HepG2 (cell line): ENCODE results near the gene PIMREG. TPM values are rescaled to one million over a fixed set of nuclear protein-coding genes. Genes with fewer than 3 reads are reported as not detected.

Experiments
- CAMTA2 ChIP-seq: sonication (generic); formaldehyde crosslinking; IDR thresholded peaks from 2 replicates; pipeline ENCODE4 v1.4.0; 2020; ENCODE audit warnings: mild to moderate bottlenecking, missing genetic modification reagents, borderline replicate concordance
- IKZF1 ChIP-seq: fragments of 450-650 bp; IDR thresholded peaks from 2 replicates; pipeline ENCODE4 v1.7.1; 2016
- MEF2D ChIP-seq: sonication (generic); formaldehyde crosslinking; IDR thresholded peaks from 2 replicates; pipeline ENCODE4 v1.5.1; 2020; ENCODE audit warnings: mild to moderate bottlenecking, missing genetic modification reagents
- MXD4 ChIP-seq: IDR thresholded peaks from 2 replicates; pipeline ENCODE4 v1.6.1; 2016; ENCODE audit warnings: mild to moderate bottlenecking, missing biosample characterization, missing genetic modification reagents
- SP2 ChIP-seq: sonication (generic); formaldehyde crosslinking; IDR thresholded peaks from 2 replicates; pipeline ENCODE4 v1.5.1; 2020; ENCODE audit warnings: mild to moderate bottlenecking, missing genetic modification reagents
- TAF1 ChIP-seq: sonication (generic); formaldehyde crosslinking; IDR thresholded peaks from 2 replicates; pipeline ENCODE4 v1.4.0; 2020; ENCODE audit warnings: missing genetic modification reagents
- TOE1 ChIP-seq: sonication (generic); formaldehyde crosslinking; IDR thresholded peaks from 2 replicates; pipeline ENCODE4 v1.4.0; 2020; ENCODE audit warnings: mild to moderate bottlenecking, missing genetic modification reagents
- ZNF331 ChIP-seq: sonication (generic); formaldehyde crosslinking; IDR thresholded peaks from 2 replicates; pipeline ENCODE4 v1.4.0; 2020; ENCODE audit warnings: missing genetic modification reagents
- ZNF431 ChIP-seq: sonication (generic); formaldehyde crosslinking; IDR thresholded peaks from 2 replicates; pipeline ENCODE4 v1.9.0; 2022; ENCODE audit warnings: missing genetic modification reagents, low read depth, mild to moderate bottlenecking, borderline replicate concordance
- ZNF557 ChIP-seq: sonication (generic); formaldehyde crosslinking; IDR thresholded peaks from 2 replicates; pipeline ENCODE4 v1.4.0; 2020; ENCODE audit warnings: missing genetic modification reagents
- ZNF619 ChIP-seq: sonication (generic); formaldehyde crosslinking; IDR thresholded peaks from 2 replicates; pipeline ENCODE4 v1.4.0; 2020; ENCODE audit warnings: mild to moderate bottlenecking, missing genetic modification reagents
- polyA plus RNA-seq, 8 experiments: library from polyadenylated mRNA; depleted of rRNA in 3 of 8; stranded (reverse) in 7 of 8; unstranded in 1 of 8; fragments of >200 nt; fragmentation: Illumina TruSeq in 4 of 8; extraction: Trizol in 4 of 8; gene quantifications; 2 replicates each; pipeline versions ENCODE4 v1.2.1 to v1.2.3, GENCODE V29; 2011 to 2016; ENCODE audit warnings: low read depth in 4 of 8, missing spikeins in 1 of 8, mixed read lengths in 1 of 8; ENCODE audit not compliant: insufficient read depth in 1 of 8
- total RNA-seq, 5 experiments: library from RNA; depleted of rRNA; stranded (reverse); fragments of >200 nt; fragmentation: Illumina TruSeq; extraction: Trizol; gene quantifications; 2 replicates each; pipeline ENCODE4 v1.2.3, GENCODE V29; 2016; ENCODE audit warnings: low read depth in 1 of 5
- TF ChIP-seq, protein P1 (sequence below): sonication (generic); formaldehyde crosslinking; IDR thresholded peaks from 2 replicates; pipeline ENCODE4 v1.4.0; 2020; ENCODE audit warnings: mild to moderate bottlenecking, missing genetic modification reagents
- TF ChIP-seq, protein P2 (sequence below): sonication (generic); formaldehyde crosslinking; IDR thresholded peaks from 2 replicates; pipeline ENCODE4 v1.4.0; 2020; ENCODE audit warnings: missing genetic modification reagents
- TF ChIP-seq, protein P3 (sequence below): sonication (generic); formaldehyde crosslinking; IDR thresholded peaks from 2 replicates; pipeline ENCODE4 v1.5.1; 2020; ENCODE audit warnings: missing genetic modification reagents, mild to moderate bottlenecking, borderline replicate concordance
- TF ChIP-seq, protein P4 (sequence below): sonication (generic); formaldehyde crosslinking; IDR thresholded peaks from 2 replicates; pipeline ENCODE4 v1.5.1; 2020; ENCODE audit warnings: mild to moderate bottlenecking, missing genetic modification reagents, borderline replicate concordance
- TF ChIP-seq, protein P5 (sequence below): sonication (generic); formaldehyde crosslinking; IDR thresholded peaks from 2 replicates; pipeline ENCODE4 v1.4.0; 2020; ENCODE audit warnings: missing genetic modification reagents, low read depth, mild to moderate bottlenecking, borderline replicate concordance
- TF ChIP-seq, protein P6 (sequence below): sonication (generic); formaldehyde crosslinking; IDR thresholded peaks from 2 replicates; pipeline ENCODE4 v1.4.0; 2020; ENCODE audit warnings: mild to moderate bottlenecking, missing genetic modification reagents

PIMREG gene
- total and polyA plus RNA-seq, 2 of the 13 experiments (the other 11 are each of a cell fraction or from before 2014, with no cell fraction given): 15.6 to 30.3 TPM

DNA sequence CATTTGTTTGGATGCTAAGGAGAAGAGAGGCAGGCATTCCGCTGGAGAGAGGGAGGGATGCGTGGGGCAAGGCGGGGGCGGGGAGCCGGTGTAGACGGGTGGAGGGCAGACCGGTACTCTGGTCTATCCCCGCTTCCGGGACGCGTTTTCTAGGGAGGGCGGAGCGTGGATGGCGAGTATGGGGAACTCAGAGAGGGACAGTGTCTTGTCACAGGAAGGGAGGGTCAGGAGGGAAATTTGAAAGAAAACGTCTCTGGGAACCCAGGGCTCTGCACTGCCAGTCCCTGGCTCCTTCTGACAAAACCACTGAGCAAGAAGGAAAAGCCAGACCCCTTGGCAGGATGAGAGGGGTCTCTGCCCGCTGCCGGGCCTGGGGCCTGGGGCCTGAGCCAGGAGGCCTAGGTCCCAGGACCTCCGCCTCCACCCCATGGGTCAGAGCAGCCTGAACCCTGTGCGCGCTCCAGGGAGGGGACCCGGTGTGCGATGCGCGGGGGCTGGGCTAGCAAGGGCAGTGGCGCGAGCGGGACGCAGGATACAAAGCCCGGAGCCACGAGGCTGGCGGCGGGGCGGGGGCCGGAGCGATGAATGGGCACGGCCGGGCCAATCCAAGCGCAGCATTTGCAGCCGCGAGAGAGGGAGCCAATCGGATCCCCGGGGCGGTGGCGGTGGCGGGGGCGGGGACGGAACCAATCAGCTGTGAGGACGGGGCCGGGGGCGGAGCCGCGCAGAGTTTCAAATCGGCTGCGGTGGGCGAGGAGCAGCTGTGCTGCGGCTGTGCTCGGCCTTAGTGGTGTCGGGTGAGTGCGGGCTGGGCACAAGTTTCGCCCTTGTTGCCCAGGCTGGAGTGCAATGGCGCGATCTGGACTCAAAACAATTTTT is at the start of gene PIMREG (continued):
- TF ChIP-seq, protein P1, sequence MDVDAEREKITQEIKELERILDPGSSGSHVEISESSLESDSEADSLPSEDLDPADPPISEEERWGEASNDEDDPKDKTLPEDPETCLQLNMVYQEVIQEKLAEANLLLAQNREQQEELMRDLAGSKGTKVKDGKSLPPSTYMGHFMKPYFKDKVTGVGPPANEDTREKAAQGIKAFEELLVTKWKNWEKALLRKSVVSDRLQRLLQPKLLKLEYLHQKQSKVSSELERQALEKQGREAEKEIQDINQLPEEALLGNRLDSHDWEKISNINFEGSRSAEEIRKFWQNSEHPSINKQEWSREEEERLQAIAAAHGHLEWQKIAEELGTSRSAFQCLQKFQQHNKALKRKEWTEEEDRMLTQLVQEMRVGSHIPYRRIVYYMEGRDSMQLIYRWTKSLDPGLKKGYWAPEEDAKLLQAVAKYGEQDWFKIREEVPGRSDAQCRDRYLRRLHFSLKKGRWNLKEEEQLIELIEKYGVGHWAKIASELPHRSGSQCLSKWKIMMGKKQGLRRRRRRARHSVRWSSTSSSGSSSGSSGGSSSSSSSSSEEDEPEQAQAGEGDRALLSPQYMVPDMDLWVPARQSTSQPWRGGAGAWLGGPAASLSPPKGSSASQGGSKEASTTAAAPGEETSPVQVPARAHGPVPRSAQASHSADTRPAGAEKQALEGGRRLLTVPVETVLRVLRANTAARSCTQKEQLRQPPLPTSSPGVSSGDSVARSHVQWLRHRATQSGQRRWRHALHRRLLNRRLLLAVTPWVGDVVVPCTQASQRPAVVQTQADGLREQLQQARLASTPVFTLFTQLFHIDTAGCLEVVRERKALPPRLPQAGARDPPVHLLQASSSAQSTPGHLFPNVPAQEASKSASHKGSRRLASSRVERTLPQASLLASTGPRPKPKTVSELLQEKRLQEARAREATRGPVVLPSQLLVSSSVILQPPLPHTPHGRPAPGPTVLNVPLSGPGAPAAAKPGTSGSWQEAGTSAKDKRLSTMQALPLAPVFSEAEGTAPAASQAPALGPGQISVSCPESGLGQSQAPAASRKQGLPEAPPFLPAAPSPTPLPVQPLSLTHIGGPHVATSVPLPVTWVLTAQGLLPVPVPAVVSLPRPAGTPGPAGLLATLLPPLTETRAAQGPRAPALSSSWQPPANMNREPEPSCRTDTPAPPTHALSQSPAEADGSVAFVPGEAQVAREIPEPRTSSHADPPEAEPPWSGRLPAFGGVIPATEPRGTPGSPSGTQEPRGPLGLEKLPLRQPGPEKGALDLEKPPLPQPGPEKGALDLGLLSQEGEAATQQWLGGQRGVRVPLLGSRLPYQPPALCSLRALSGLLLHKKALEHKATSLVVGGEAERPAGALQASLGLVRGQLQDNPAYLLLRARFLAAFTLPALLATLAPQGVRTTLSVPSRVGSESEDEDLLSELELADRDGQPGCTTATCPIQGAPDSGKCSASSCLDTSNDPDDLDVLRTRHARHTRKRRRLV (CRISPR knock-in tag): no peak
- TF ChIP-seq, protein P2, sequence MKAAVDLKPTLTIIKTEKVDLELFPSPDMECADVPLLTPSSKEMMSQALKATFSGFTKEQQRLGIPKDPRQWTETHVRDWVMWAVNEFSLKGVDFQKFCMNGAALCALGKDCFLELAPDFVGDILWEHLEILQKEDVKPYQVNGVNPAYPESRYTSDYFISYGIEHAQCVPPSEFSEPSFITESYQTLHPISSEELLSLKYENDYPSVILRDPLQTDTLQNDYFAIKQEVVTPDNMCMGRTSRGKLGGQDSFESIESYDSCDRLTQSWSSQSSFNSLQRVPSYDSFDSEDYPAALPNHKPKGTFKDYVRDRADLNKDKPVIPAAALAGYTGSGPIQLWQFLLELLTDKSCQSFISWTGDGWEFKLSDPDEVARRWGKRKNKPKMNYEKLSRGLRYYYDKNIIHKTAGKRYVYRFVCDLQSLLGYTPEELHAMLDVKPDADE (CRISPR knock-in tag): no peak; the same call in 1 of the 2 replicates
- TF ChIP-seq ZNF431 (CRISPR knock-in tag) (no peak), CAMTA2 (no peak), MEF2D (CRISPR knock-in tag) (peak; percentile 48; the same call in 1 of the 2 replicates), SP2 (CRISPR knock-in tag) (peak; percentile 89), ZNF331 (CRISPR knock-in tag) (no peak; the same call in 1 of the 2 replicates), MXD4 (peak; percentile 89), TAF1 (CRISPR knock-in tag) (peak; percentile 62), TOE1 (CRISPR knock-in tag) (0 out of 2 replicates have a peak, but pooled peaks have one; percentile 27), ZNF619 (CRISPR knock-in tag) (no peak), IKZF1 (no peak), ZNF557 (CRISPR knock-in tag) (peak; percentile 75; the same call in 1 of the 2 replicates)
- TF ChIP-seq, protein P3, sequence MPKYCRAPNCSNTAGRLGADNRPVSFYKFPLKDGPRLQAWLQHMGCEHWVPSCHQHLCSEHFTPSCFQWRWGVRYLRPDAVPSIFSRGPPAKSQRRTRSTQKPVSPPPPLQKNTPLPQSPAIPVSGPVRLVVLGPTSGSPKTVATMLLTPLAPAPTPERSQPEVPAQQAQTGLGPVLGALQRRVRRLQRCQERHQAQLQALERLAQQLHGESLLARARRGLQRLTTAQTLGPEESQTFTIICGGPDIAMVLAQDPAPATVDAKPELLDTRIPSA (CRISPR knock-in tag): no peak
- TF ChIP-seq, protein P4, sequence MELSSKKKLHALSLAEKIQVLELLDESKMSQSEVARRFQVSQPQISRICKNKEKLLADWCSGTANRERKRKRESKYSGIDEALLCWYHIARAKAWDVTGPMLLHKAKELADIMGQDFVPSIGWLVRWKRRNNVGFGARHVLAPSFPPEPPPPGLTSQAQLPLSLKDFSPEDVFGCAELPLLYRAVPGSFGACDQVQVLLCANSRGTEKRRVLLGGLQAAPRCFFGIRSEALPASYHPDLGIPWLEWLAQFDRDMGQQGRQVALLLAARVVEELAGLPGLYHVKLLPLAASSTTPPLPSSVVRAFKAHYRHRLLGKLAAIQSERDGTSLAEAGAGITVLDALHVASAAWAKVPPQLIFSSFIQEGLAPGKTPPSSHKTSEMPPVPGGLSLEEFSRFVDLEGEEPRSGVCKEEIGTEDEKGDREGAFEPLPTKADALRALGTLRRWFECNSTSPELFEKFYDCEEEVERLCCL (CRISPR knock-in tag): no peak
- TF ChIP-seq, protein P5, sequence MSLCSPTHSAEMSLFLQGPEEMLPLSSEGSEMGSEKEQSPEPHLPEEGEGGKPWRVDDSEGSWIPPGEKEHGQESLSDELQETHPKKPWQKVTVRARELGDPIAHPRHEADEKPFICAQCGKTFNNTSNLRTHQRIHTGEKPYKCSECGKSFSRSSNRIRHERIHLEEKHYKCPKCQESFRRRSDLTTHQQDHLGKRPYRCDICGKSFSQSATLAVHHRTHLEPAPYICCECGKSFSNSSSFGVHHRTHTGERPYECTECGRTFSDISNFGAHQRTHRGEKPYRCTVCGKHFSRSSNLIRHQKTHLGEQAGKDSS (CRISPR knock-in tag): peak; percentile 90
- TF ChIP-seq, protein P6, sequence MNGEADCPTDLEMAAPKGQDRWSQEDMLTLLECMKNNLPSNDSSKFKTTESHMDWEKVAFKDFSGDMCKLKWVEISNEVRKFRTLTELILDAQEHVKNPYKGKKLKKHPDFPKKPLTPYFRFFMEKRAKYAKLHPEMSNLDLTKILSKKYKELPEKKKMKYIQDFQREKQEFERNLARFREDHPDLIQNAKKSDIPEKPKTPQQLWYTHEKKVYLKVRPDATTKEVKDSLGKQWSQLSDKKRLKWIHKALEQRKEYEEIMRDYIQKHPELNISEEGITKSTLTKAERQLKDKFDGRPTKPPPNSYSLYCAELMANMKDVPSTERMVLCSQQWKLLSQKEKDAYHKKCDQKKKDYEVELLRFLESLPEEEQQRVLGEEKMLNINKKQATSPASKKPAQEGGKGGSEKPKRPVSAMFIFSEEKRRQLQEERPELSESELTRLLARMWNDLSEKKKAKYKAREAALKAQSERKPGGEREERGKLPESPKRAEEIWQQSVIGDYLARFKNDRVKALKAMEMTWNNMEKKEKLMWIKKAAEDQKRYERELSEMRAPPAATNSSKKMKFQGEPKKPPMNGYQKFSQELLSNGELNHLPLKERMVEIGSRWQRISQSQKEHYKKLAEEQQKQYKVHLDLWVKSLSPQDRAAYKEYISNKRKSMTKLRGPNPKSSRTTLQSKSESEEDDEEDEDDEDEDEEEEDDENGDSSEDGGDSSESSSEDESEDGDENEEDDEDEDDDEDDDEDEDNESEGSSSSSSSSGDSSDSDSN (CRISPR knock-in tag): peak; percentile 79
